Astrocyte of the cerebellum (primary cell): Measurements from ENCODE around the gene NPAS1.

Source experiments
- DNase-seq: peaks from one replicate; pipeline ENCODE4 v3.0.0-alpha.2; 2011; ENCODE audit warnings: low read depth
- H3K4me3 ChIP-seq: 2 replicates; pipeline ENCODE4 v1.5.1; 2011; ENCODE audit warnings: mild to moderate bottlenecking, low read depth, low read length, moderate library complexity
- CTCF ChIP-seq: IDR thresholded peaks from 2 replicates; pipeline ENCODE4 v1.5.1; 2012; ENCODE audit warnings: low read length, low read depth, moderate library complexity, mild to moderate bottlenecking; ENCODE audit errors: missing control alignments
- in situ Hi-C: cut with HindIII; loops from 2 replicates; pipeline ENCODE4 v1.10.0; 2017; ENCODE audit warnings: low sequenced_read_pairs

Gene NPAS1

GRCh38 chr19:46992699-46993535, 26.7 kb upstream of the NPAS1 start:
- no peak for TF ChIP-seq CTCF
- no peak overlapping the region for H3K4me3 ChIP-seq
- in situ Hi-C loops, result no loop called here
- DNase-seq, result no peak

- in situ Hi-C loops, result no loop called here
Observed at GRCh38 chr19:46993622-46994021, 26.0 kb upstream of the NPAS1 start.

GRCh38 chr19:46994141-46994686, 25.4 kb upstream of the NPAS1 start:
- TF ChIP-seq CTCF, result no peak
- no peak overlapping the region for H3K4me3 ChIP-seq
- no peak for DNase-seq
- in situ Hi-C loops, result no loop called here

More at GRCh38 chr19:46993622-46994021, 26.0 kb upstream of the NPAS1 start:
- DNase-seq, result no peak
- no peak for TF ChIP-seq CTCF
- H3K4me3 ChIP-seq, result no peak overlapping the region

GRCh38 chr19:46995492-46995891, 24.1 kb upstream of the NPAS1 start:
- no peak overlapping the region for H3K4me3 ChIP-seq
- DNase-seq, result no peak
- TF ChIP-seq CTCF, result no peak
- in situ Hi-C loops, result no loop called here

- in situ Hi-C loops, result no loop called here
- TF ChIP-seq CTCF, result no peak
- H3K4me3 ChIP-seq, result no peak overlapping the region
- DNase-seq, result no peak
Observed at GRCh38 chr19:46998445-46999125, 21.1 kb upstream of the NPAS1 start.

GRCh38 chr19:46999377-46999776, 20.3 kb upstream of the NPAS1 start:
- TF ChIP-seq CTCF, result no peak
- in situ Hi-C loops, result no loop called here
- no peak overlapping the region for H3K4me3 ChIP-seq
- DNase-seq, result no peak
